HL-60 (cell line): ENCODE results near the gene GANC.

Source experiments
- CTCF ChIP-seq: IDR thresholded peaks from one replicate; pipeline ENCODE4 v1.5.1; 2011; ENCODE audit warnings: low read length, control low read depth, inconsistent platforms; ENCODE audit not compliant: insufficient read depth
- GABPA ChIP-seq: IDR thresholded peaks from 2 replicates; pipeline ENCODE4 v1.6.1; 2012; ENCODE audit warnings: low read depth
- POLR2AphosphoS5 ChIP-seq: IDR thresholded peaks from 2 replicates; pipeline ENCODE4 v1.6.1; 2012; ENCODE audit warnings: low read depth
- REST ChIP-seq: IDR thresholded peaks from 2 replicates; pipeline ENCODE4 v1.6.1; 2012; ENCODE audit warnings: low read depth; ENCODE audit not compliant: insufficient replicate concordance
- SPI1 ChIP-seq: IDR thresholded peaks from 2 replicates; pipeline ENCODE4 v1.6.1; 2012; ENCODE audit warnings: low read depth, mild to moderate bottlenecking, borderline replicate concordance

GRCh38 chr15:42279234-42279723, 6.3 kb downstream of the GANC start:
- TF ChIP-seq CTCF (no peak), REST (no peak), SPI1 (peak; percentile 19; the same call in 1 of the 2 replicates), POLR2AphosphoS5 (no peak), GABPA (no peak)
